SK-N-SH treated with all-trans-retinoic acid at 6 μM for 48 hours (cell line): Measurements from ENCODE around the gene SERTAD1.

Experiments
- ATAC-seq: fragments of 200-7000 bp; cut with Tn5 transposase; 3 replicates; pipeline ENCODE4 v1.9.1; 2020; ENCODE audit warnings: mild to moderate bottlenecking, moderate library complexity
- ARNTL ChIP-seq: fragments of 450-650 bp; formaldehyde crosslinking; IDR thresholded peaks from 2 replicates; pipeline ENCODE4 v1.5.0; 2020; ENCODE audit warnings: low read depth, mild to moderate bottlenecking, moderate library complexity, borderline replicate concordance
- BACH2 ChIP-seq: fragments of 250-450 bp; sonication (Bioruptor Pico); IDR thresholded peaks from 2 replicates; pipeline ENCODE4 v1.9.0; 2021; ENCODE audit warnings: mild to moderate bottlenecking, borderline replicate concordance
- CSDC2 ChIP-seq: fragments of 250-450 bp; sonication (Bioruptor Pico); IDR thresholded peaks from 2 replicates; pipeline ENCODE4 v1.5.0; 2020; ENCODE audit warnings: mild to moderate bottlenecking, moderate library complexity
- ESRRG ChIP-seq: fragments of 250-450 bp; sonication (Bioruptor Pico); IDR thresholded peaks from 2 replicates; pipeline ENCODE4 v1.6.1; 2021; ENCODE audit warnings: mild to moderate bottlenecking
- GLIS3 ChIP-seq: fragments of 250-450 bp; sonication (Bioruptor Pico); IDR thresholded peaks from 2 replicates; pipeline ENCODE4 v1.5.0; 2020; ENCODE audit warnings: mild to moderate bottlenecking, moderate library complexity
- ISL1 ChIP-seq: fragments of 250-450 bp; sonication (Bioruptor Pico); IDR thresholded peaks from 2 replicates; pipeline ENCODE4 v2.1.2; 2022; ENCODE audit warnings: mild to moderate bottlenecking, moderate library complexity
- OSR1 ChIP-seq: fragments of 250-450 bp; sonication (Bioruptor Pico); IDR thresholded peaks from 2 replicates; pipeline ENCODE4 v1.8.0; 2022; ENCODE audit warnings: moderate library complexity, mild to moderate bottlenecking, inconsistent platforms
- PPARA ChIP-seq: fragments of 250-450 bp; sonication (Bioruptor Pico); IDR thresholded peaks from 2 replicates; pipeline ENCODE4 v1.5.0; 2020; ENCODE audit warnings: mild to moderate bottlenecking, borderline replicate concordance
- RARB ChIP-seq: fragments of 250-450 bp; sonication (Bioruptor Pico); IDR thresholded peaks from 2 replicates; pipeline ENCODE4 v1.8.0; 2021; ENCODE audit warnings: mild to moderate bottlenecking, moderate library complexity
- SNAI2 ChIP-seq: fragments of 250-450 bp; sonication (Bioruptor Pico); IDR thresholded peaks from 2 replicates; pipeline ENCODE4 v1.5.0; 2020; ENCODE audit warnings: mild to moderate bottlenecking, moderate library complexity
- TCF4 ChIP-seq: fragments of 250-450 bp; sonication (Bioruptor Pico); IDR thresholded peaks from 2 replicates; pipeline ENCODE4 v1.8.0; 2021; ENCODE audit warnings: mild to moderate bottlenecking, moderate library complexity, borderline replicate concordance
- TOX ChIP-seq: fragments of 250-450 bp; sonication (Bioruptor Pico); IDR thresholded peaks from 2 replicates; pipeline ENCODE4 v1.8.0; 2021; ENCODE audit warnings: mild to moderate bottlenecking, moderate library complexity, borderline replicate concordance
- ZC3H10 ChIP-seq: fragments of 250-450 bp; sonication (Bioruptor Pico); IDR thresholded peaks from 2 replicates; pipeline ENCODE4 v1.5.1; 2021; ENCODE audit warnings: mild to moderate bottlenecking, moderate library complexity
- ZFP3 ChIP-seq: fragments of 250-450 bp; sonication (Bioruptor Pico); IDR thresholded peaks from 2 replicates; pipeline ENCODE4 v1.5.0; 2020; ENCODE audit warnings: mild to moderate bottlenecking, moderate library complexity
- ZNF70 ChIP-seq: fragments of 450-650 bp; formaldehyde crosslinking; IDR thresholded peaks from 2 replicates; pipeline ENCODE4 v1.5.0; 2020; ENCODE audit warnings: mild to moderate bottlenecking, moderate library complexity
- ZNF8 ChIP-seq: fragments of 450-650 bp; formaldehyde crosslinking; IDR thresholded peaks from 2 replicates; pipeline ENCODE4 v1.5.0; 2020; ENCODE audit warnings: mild to moderate bottlenecking, moderate library complexity
- TF ChIP-seq, protein P1 (sequence below): fragments of 250-450 bp; sonication (Bioruptor Pico); IDR thresholded peaks from 2 replicates; pipeline ENCODE4 v1.8.0; 2020; ENCODE audit warnings: mild to moderate bottlenecking, moderate library complexity, borderline replicate concordance
- TF ChIP-seq, protein P2 (sequence below): fragments of 250-450 bp; sonication (Bioruptor Pico); IDR thresholded peaks from 2 replicates; pipeline ENCODE4 v1.8.0; 2021; ENCODE audit warnings: low read depth, mild to moderate bottlenecking, moderate library complexity, borderline replicate concordance
- TF ChIP-seq, protein P3 (sequence below): fragments of 250-450 bp; sonication (Bioruptor Pico); IDR thresholded peaks from 2 replicates; pipeline ENCODE4 v1.5.1; 2020; ENCODE audit warnings: low read depth, mild to moderate bottlenecking, moderate library complexity
- TF ChIP-seq, protein P4 (sequence below): fragments of 250-450 bp; sonication (Bioruptor Pico); IDR thresholded peaks from 2 replicates; pipeline ENCODE4 v1.5.1; 2021; ENCODE audit warnings: mild to moderate bottlenecking, moderate library complexity

The SERTAD1 gene

DNA sequence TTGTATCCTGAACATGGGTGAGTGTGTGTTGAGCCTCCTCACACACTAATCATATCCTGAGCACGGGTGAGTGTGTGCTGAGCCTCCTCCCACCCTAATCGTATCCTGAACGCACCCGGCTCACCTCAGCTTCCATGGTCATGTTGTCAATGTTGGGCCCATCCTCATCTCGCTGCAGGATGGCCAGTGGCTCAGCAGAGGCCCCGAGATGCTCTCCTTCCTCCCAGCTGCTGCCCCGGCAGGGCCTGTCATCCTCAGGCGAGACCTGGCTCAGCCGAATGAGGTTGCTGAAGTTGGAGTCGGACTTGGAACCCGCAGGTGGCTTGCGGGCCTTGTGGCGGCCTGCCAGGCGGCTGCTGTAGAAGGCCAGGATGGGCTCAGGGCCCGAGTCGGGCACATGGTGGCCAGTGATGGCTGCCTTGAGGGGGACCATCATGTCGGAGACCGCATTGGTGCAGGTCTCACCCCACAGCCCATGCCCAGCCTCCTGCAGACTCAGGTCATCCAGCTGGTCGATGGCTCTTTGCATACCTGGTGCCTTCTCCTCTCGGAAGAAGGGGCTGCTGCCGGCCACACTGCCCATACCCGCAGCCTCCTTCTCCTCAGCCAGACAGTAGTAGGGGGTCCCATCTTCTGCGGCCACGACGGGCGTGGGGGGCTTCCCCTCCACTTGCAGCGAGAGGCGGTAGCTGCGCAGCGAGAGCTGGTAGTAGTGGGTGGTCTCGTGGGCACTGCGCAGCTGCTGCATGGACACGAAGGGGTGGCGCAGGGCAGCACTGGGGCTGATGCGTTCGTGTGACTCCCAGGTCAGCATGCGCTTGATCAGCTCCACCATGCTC, 45.4 kb downstream of the SERTAD1 start (continued):
- TF ChIP-seq, protein P1, sequence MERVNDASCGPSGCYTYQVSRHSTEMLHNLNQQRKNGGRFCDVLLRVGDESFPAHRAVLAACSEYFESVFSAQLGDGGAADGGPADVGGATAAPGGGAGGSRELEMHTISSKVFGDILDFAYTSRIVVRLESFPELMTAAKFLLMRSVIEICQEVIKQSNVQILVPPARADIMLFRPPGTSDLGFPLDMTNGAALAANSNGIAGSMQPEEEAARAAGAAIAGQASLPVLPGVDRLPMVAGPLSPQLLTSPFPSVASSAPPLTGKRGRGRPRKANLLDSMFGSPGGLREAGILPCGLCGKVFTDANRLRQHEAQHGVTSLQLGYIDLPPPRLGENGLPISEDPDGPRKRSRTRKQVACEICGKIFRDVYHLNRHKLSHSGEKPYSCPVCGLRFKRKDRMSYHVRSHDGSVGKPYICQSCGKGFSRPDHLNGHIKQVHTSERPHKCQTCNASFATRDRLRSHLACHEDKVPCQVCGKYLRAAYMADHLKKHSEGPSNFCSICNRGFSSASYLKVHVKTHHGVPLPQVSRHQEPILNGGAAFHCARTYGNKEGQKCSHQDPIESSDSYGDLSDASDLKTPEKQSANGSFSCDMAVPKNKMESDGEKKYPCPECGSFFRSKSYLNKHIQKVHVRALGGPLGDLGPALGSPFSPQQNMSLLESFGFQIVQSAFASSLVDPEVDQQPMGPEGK (CRISPR knock-in tag) = no peak
- no peak for TF ChIP-seq PPARA (CRISPR knock-in tag)
- TF ChIP-seq CSDC2 (CRISPR knock-in tag) = no peak
- TF ChIP-seq, all 23 proteins: peak for 0

DNA sequence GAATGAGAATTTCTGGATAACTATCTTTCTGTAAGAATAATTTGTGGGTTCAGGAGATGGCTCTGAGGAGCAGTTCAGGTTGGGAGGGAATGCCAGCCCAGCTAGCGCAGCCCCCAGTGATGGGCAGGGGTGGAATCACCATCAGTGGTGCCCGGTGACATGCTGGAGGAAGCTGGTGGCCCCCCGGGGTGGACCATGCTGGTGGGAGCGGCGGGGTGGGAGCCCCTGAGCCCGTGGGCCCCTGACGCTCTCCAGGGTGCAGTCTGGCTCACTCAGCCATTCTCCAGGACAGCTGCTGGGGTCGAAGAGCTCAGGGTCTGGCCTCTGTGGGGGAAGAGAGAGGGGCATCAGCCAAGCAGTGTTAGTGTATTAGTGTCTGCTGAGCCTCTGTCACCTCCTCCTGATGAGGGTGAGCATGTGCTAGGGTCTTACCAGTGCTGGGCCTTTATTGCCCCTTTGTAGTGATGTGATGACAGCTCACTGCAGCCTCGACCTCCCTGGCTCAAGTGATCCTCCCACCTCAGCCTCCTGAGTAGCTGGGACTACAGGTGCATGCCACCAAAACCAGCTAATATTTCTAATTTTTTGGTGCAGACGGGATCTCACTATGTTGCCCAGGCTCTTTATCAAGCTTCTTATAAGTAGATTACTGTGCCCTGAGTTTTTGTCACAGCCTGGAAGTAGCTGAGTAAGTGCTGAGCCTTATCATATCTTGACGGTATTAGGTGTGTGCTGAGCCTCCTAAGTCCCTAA, 46.2 kb downstream of the SERTAD1 start:
- no peak for ATAC-seq

DNA sequence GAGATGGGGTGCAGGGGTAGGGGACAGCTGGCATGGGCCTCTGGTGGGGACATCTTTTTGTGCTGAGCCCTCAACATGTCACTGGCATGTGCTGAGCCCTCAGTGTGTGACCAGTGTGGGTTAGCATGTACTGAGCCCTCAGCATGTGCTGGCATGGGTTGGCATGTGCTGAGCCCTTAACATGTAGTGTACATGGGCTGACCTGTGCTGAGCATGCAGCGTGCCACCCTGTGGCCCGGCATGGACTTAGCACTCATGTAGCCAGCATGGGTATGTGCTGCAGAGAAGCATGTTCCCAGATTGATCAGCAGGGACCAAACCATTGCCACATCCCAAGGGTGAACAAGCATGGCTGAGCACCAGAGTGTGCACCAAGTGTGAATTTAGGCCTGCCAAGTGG, 47.3 kb downstream of the SERTAD1 start:
- TF ChIP-seq PPARA (CRISPR knock-in tag) (no peak), ZNF8 (CRISPR knock-in tag) (no peak), ZFP3 (CRISPR knock-in tag) (no peak), RARB (CRISPR knock-in tag) (no peak), BACH2 (CRISPR knock-in tag) (no peak), ARNTL (CRISPR knock-in tag) (no peak), TOX (CRISPR knock-in tag) (no peak), GLIS3 (CRISPR knock-in tag) (no peak), ZC3H10 (CRISPR knock-in tag) (no peak), ZNF70 (no peak), ISL1 (no peak), ESRRG (CRISPR knock-in tag) (no peak), CSDC2 (CRISPR knock-in tag) (no peak)
- TF ChIP-seq, protein P2, sequence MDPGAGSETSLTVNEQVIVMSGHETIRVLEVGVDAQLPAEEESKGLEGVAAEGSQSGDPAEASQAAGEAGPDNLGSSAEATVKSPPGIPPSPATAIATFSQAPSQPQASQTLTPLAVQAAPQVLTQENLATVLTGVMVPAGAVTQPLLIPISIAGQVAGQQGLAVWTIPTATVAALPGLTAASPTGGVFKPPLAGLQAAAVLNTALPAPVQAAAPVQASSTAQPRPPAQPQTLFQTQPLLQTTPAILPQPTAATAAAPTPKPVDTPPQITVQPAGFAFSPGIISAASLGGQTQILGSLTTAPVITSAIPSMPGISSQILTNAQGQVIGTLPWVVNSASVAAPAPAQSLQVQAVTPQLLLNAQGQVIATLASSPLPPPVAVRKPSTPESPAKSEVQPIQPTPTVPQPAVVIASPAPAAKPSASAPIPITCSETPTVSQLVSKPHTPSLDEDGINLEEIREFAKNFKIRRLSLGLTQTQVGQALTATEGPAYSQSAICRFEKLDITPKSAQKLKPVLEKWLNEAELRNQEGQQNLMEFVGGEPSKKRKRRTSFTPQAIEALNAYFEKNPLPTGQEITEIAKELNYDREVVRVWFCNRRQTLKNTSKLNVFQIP (CRISPR knock-in tag) = no peak
- TF ChIP-seq, protein P3, sequence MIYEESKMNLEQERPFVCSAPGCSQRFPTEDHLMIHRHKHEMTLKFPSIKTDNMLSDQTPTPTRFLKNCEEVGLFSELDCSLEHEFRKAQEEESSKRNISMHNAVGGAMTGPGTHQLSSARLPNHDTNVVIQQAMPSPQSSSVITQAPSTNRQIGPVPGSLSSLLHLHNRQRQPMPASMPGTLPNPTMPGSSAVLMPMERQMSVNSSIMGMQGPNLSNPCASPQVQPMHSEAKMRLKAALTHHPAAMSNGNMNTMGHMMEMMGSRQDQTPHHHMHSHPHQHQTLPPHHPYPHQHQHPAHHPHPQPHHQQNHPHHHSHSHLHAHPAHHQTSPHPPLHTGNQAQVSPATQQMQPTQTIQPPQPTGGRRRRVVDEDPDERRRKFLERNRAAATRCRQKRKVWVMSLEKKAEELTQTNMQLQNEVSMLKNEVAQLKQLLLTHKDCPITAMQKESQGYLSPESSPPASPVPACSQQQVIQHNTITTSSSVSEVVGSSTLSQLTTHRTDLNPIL = no peak
- ATAC-seq = no peak

More for the DNA sequence above, 46.2 kb downstream of the SERTAD1 start:
- TF ChIP-seq, protein P3 = no peak
- TF ChIP-seq, protein P2 (CRISPR knock-in tag) = no peak
- TF ChIP-seq ZFP3 (CRISPR knock-in tag) (no peak), BACH2 (CRISPR knock-in tag) (no peak), GLIS3 (CRISPR knock-in tag) (no peak), ARNTL (CRISPR knock-in tag) (no peak), SNAI2 (CRISPR knock-in tag) (no peak), ESRRG (CRISPR knock-in tag) (no peak), RARB (CRISPR knock-in tag) (no peak), PPARA (CRISPR knock-in tag) (no peak), ZC3H10 (CRISPR knock-in tag) (no peak), ZNF8 (CRISPR knock-in tag) (no peak), TCF4 (no peak), OSR1 (CRISPR knock-in tag) (no peak)
- TF ChIP-seq, protein P4, sequence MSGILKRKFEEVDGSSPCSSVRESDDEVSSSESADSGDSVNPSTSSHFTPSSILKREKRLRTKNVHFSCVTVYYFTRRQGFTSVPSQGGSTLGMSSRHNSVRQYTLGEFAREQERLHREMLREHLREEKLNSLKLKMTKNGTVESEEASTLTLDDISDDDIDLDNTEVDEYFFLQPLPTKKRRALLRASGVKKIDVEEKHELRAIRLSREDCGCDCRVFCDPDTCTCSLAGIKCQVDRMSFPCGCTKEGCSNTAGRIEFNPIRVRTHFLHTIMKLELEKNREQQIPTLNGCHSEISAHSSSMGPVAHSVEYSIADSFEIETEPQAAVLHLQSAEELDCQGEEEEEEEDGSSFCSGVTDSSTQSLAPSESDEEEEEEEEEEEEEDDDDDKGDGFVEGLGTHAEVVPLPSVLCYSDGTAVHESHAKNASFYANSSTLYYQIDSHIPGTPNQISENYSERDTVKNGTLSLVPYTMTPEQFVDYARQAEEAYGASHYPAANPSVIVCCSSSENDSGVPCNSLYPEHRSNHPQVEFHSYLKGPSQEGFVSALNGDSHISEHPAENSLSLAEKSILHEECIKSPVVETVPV (CRISPR knock-in tag) = no peak
- TF ChIP-seq, protein P1 (CRISPR knock-in tag) = no peak
- TF ChIP-seq, all 23 proteins: peak for 0
